ENCODE measurements around the gene SPRR2F. TPM values are rescaled to one million over a fixed set of nuclear protein-coding genes. Genes with fewer than 3 reads are reported as not detected.

SPRR2F gene, protein sequence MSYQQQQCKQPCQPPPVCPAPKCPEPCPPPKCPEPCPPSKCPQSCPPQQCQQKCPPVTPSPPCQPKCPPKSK
- not detected in 2 replicates for total RNA-seq (2012; rRNA removed)
- not detected in 2 replicates for polyA plus RNA-seq (2012; rRNA removed)
- not detected in 2 replicates for polyA plus RNA-seq (2012; cell fraction: cytosol; rRNA removed)
- polyA plus RNA-seq (2012; cell fraction: nucleus; rRNA removed; ENCODE audit: low replicate concordance) = not detected in 2 replicates
- not detected for Bru-seq, nascent RNA
- BruChase-seq, experiment 1, labeled RNA remaining after a 6-hour chase = not detected
- BruChase-seq, experiment 2, labeled RNA remaining after a 2-hour chase = not detected
- long read RNA-seq = 0 reads

DNA sequence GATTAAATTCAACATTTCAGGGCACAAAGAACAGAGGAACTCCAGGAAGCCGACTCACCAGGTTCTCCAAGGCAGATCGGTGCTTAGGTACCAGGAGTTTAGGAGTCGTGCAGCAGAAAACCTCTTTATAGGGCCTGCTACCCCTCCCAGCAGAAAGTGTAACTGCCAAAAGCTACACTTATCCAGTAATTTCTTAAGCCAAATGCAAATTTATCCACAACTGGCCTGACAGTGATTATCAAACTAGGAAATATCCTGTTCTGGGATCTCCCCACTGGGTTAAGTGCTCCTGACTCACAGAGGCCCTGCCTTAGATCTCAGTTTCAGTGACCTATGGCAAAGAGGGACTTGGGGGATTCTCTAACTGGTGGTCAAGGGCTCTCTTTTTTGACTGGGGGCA is at the start of gene SPRR2F:
TSS of gene SPRR2F (minus strand) at position 101 of the 400 bp plus-strand sequence. CDS start 783 bp downstream, outside the sequence.
- H4K91ac ChIP-seq (ENCODE audit: insufficient read depth, low read depth, low read length) = no peak within 1 kb of the TSS
- no peak within 1 kb of the TSS for H4K5ac ChIP-seq (ENCODE audit: low read depth, low read length)
- ChIA-PET POLR2A (ENCODE audit: unreplicated experiment) (no interaction called here), CTCF (no interaction called here)
- no peak within 1 kb of the TSS for H3K4me2 ChIP-seq (ENCODE audit: low read depth, low read length)
- no peak within 1 kb of the TSS for H3K14ac ChIP-seq (replicated peaks; ENCODE audit: low read depth, low read length)
- H4K8ac ChIP-seq (ENCODE audit: low read depth in 2 of 2, low read length in 2 of 2) = no peak within 1 kb of the TSS
- dilution Hi-C loops (cut with HindIII; ENCODE audit: low sequenced_read_pairs, unreplicated experiment) = no loop called here
- no peak within 1 kb of the TSS for H2AK9ac ChIP-seq (replicated peaks; ENCODE audit: low read depth, low read length, poor library complexity)
- H3K56ac ChIP-seq (ENCODE audit: extremely low read depth, insufficient read depth, low read length) = no peak within 1 kb of the TSS
- no peak within 1 kb of the TSS for H2BK15ac ChIP-seq (ENCODE audit: low read depth, low read length)
- H3K36me3 ChIP-seq (ENCODE audit: control insufficient read depth, insufficient read depth, low read length) = no peaks in the 10 kb centered on the region
- H2BK20ac ChIP-seq (ENCODE audit: low read depth, low read length) = no peak within 1 kb of the TSS
- H3K9ac ChIP-seq (ENCODE audit: low read depth, low read length) = no peak within 1 kb of the TSS
- no peaks in the 10 kb centered on the region for H4K20me1 ChIP-seq (ENCODE audit: insufficient read depth, low read length)
- WGBS, 2 experiments (ENCODE audit: extremely low coverage in 2 of 2, insufficient read length in 1 of 2) = no CpG with 5 or more reads among the region's 3 CpGs
- no peaks in the 10 kb centered on the region for H3K9me3 ChIP-seq (ENCODE audit: control insufficient read depth, insufficient read depth, low read length)
- in situ Hi-C loops (cut with MboI; ENCODE audit: low sequenced_read_pairs) = no loop called here
- H2AFZ ChIP-seq (replicated peaks; ENCODE audit: low read length, poor library complexity) = no peak within 1 kb of the TSS
- ATAC-seq (ENCODE audit: low read depth) = no peak
- TF ChIP-seq BHLHE40 (IDR thresholded peaks at IDR 0.05; ENCODE audit: low read depth, low read length) (no peak), FOS (IDR thresholded peaks at IDR 0.05; ENCODE audit: low read depth, low read length) (no peak), POLR2A (IDR thresholded peaks at IDR 0.05; ENCODE audit: low read depth, low read length) (no peak), RCOR1 (IDR thresholded peaks at IDR 0.05; ENCODE audit: insufficient replicate concordance, low read length) (no peak), CHD1 (IDR thresholded peaks at IDR 0.05; ENCODE audit: low read depth, low read length) (no peak), MAZ (IDR thresholded peaks at IDR 0.05; ENCODE audit: borderline replicate concordance, low read depth, low read length) (no peak), CTCF (conservative IDR thresholded peaks at IDR 0.05; ENCODE audit: low read depth, low read length) (no peak), RFX5 (IDR thresholded peaks at IDR 0.05; ENCODE audit: low read depth, low read length) (no peak), SMC3 (IDR thresholded peaks at IDR 0.05; ENCODE audit: low read depth, low read length) (no peak), ELK1 (IDR thresholded peaks at IDR 0.05; ENCODE audit: borderline replicate concordance, low read depth, low read length) (no peak), NFE2L2 (IDR thresholded peaks at IDR 0.05; ENCODE audit: low read depth, low read length) (no peak), RAD21 (IDR thresholded peaks at IDR 0.05; ENCODE audit: low read length) (no peak), MAFK (IDR thresholded peaks at IDR 0.05; ENCODE audit: low read depth, low read length) (no peak)
- no peak within 1 kb of the TSS for H3K23ac ChIP-seq (ENCODE audit: low read depth, low read length)
- no peak within 1 kb of the TSS for H2BK5ac ChIP-seq (ENCODE audit: low read depth, low read length, poor library complexity, severe bottlenecking)
- no peaks in the 10 kb centered on the region for H3K4me1 ChIP-seq (ENCODE audit: control insufficient read depth, insufficient read depth, low read length)
- no peak within 1 kb of the TSS for H3K4ac ChIP-seq (ENCODE audit: low read depth, low read length)
- no peak within 1 kb of the TSS for H3K18ac ChIP-seq (ENCODE audit: low read depth, low read length)
- no peak within 1 kb of the TSS for H2AK5ac ChIP-seq (ENCODE audit: low read depth, low read length)
- no peak within 1 kb of the TSS for H2BK120ac ChIP-seq (ENCODE audit: low read depth, low read length)
- H3K27me3 ChIP-seq (ENCODE audit: control insufficient read depth, insufficient read depth, low read length) = no peaks in the 10 kb centered on the region
- H3K79me1 ChIP-seq (ENCODE audit: low read depth in 1 of 2, low read length in 2 of 2) = no peaks in the 10 kb centered on the region
- H3K4me3 ChIP-seq (ENCODE audit: insufficient read depth, low read depth, low read length) = no peak within 1 kb of the TSS
- no TSS peak for BruUV-seq (replicated peaks)
- DNase-seq = no peak
- no peaks in the 10 kb centered on the region for H3K9me1 ChIP-seq (ENCODE audit: insufficient read depth, low read length)
- intact Hi-C loops (cut with micrococcal nuclease) = no loop called here
- no peak within 1 kb of the TSS for H3K27ac ChIP-seq (ENCODE audit: insufficient read depth, low read length)

Measured in IMR-90 (cell line).